HG03575 (cell line): ENCODE measurements around the gene NAA38.
A peak's percentile ranks its signal among the peaks of the same experiment; 100 is the strongest.
"Not testable (repeated sequence)": the region's sequence is repeated elsewhere in the genome, so short reads cannot be mapped to it uniquely, and the experiment has no call there.

Source experiments
- ATAC-seq: cut with Tn5 transposase; IDR thresholded peaks from one replicate; pipeline ENCODE4 v1.9.1; 2021; ENCODE audit not compliant: unreplicated experiment, insufficient number of reproducible peaks, low FRiP score; ENCODE audit errors: extremely low read depth

The NAA38 gene

GRCh38 chr17:7883781-7884386 lies 26.5 kb upstream of the NAA38 start:
- ATAC-seq, result no peak

GRCh38 chr17:7882629-7883028 lies 25.3 kb upstream of the NAA38 start:
- ATAC-seq, result no peak

- no peak for ATAC-seq
Measured at GRCh38 chr17:7882068-7882467, 24.7 kb upstream of the NAA38 start.

GRCh38 chr17:7881276-7882054 lies 24.1 kb upstream of the NAA38 start:
- no peak for ATAC-seq

- no peak for ATAC-seq
Measured at GRCh38 chr17:7880076-7880868, 22.9 kb upstream of the NAA38 start.

GRCh38 chr17:7878234-7878633 lies 20.9 kb upstream of the NAA38 start:
- ATAC-seq, result no peak

GRCh38 chr17:7875804-7876370 lies 18.5 kb upstream of the NAA38 start:
- ATAC-seq, result no peak

- no peak for ATAC-seq
Measured at GRCh38 chr17:7873051-7873450, 15.7 kb upstream of the NAA38 start.

- no peak for ATAC-seq
Measured at GRCh38 chr17:7867881-7868329, 10.5 kb upstream of the NAA38 start.

- ATAC-seq, result no peak
Measured at GRCh38 chr17:7864995-7865650, 7.8 kb upstream of the NAA38 start.

- not testable (repeated sequence) for ATAC-seq
Measured at GRCh38 chr17:7864384-7864783, 7.0 kb upstream of the NAA38 start.

GRCh38 chr17:7862692-7863437 lies 5.5 kb upstream of the NAA38 start:
- ATAC-seq, result no peak

GRCh38 chr17:7859028-7859427 lies 1.7 kb upstream of the NAA38 start:
- no peak for ATAC-seq

GRCh38 chr17:7858522-7858810 lies 1.1 kb upstream of the NAA38 start:
- ATAC-seq, result no peak

- ATAC-seq, result peak; percentile 19
Measured at GRCh38 chr17:7857713-7858521, 558 bp upstream of the NAA38 start, which contains the start of gene CYB5D1. TSS of gene CYB5D1 (plus strand) at chr17:7858003. CDS start at chr17:7858135, 132 bp downstream.

GRCh38 chr17:7856011-7856810 lies 1.1 kb downstream of the NAA38 start:
- ATAC-seq, result no peak

GRCh38 chr17:7855660-7856010 lies 1.7 kb downstream of the NAA38 start:
- no peak for ATAC-seq
